Endothelial cell (in vitro differentiated cells): Measurements from ENCODE around the gene ST6GAL1. TPM values are rescaled to one million over a fixed set of nuclear protein-coding genes. Genes with fewer than 3 reads are reported as not detected.
A peak's percentile ranks its signal among the peaks of the same experiment; 100 is the strongest.

Experiments used
- DNase-seq: peaks from one replicate; pipeline ENCODE4 v3.0.0; 2021; ENCODE audit warnings: low spot score
- H3K27ac Mint-ChIP-seq: one replicate; pipeline ENCODE4 v1.8.0; 2021; ENCODE audit warnings: mixed read lengths, inconsistent platforms; ENCODE audit not compliant: unreplicated experiment
- H3K27me3 Mint-ChIP-seq: one replicate; pipeline ENCODE4 v1.8.0; 2021; ENCODE audit warnings: mild to moderate bottlenecking, moderate library complexity, mixed read lengths, inconsistent platforms; ENCODE audit not compliant: unreplicated experiment
- H3K36me3 Mint-ChIP-seq: one replicate; pipeline ENCODE4 v1.8.0; 2021; ENCODE audit warnings: mild to moderate bottlenecking, low read depth, mixed read lengths, inconsistent platforms; ENCODE audit not compliant: unreplicated experiment
- H3K4me1 Mint-ChIP-seq: one replicate; pipeline ENCODE4 v1.8.0; 2021; ENCODE audit warnings: mild to moderate bottlenecking, mixed read lengths, inconsistent platforms; ENCODE audit not compliant: unreplicated experiment
- H3K4me3 Mint-ChIP-seq: one replicate; pipeline ENCODE4 v1.8.0; 2021; ENCODE audit warnings: mild to moderate bottlenecking, mixed read lengths, inconsistent platforms; ENCODE audit not compliant: unreplicated experiment
- H3K9me3 Mint-ChIP-seq: one replicate; pipeline ENCODE4 v1.8.0; 2021; ENCODE audit warnings: mixed read lengths, inconsistent platforms; ENCODE audit not compliant: unreplicated experiment
- CTCF ChIP-seq: fragments of 200-600 bp; sonication (generic); IDR thresholded peaks from one replicate; pipeline ENCODE4 v1.5.0; 2021; ENCODE audit warnings: antibody characterized with exemption; ENCODE audit not compliant: unreplicated experiment
- total RNA-seq: library from RNA; stranded (reverse); fragmentation: NEBNext Ultra II Directional; extraction: Animal tissue kit (Norgen Biotek cat#: 25700); gene quantifications from one replicate; pipeline ENCODE4 v1.2.1, GENCODE V29; 2021; ENCODE audit not compliant: unreplicated experiment

The ST6GAL1 gene
- total RNA-seq, 1 donor from 2014 or later: 82.4 TPM

GRCh38 chr3:187112934-187113793 lies 182.8 kb downstream of the ST6GAL1 start:
- Mint-ChIP-seq H3K36me3 (no peaks in the 10 kb centered on the region), H3K4me1 (no peaks in the 10 kb centered on the region), H3K4me3 (no peak overlapping the region), H3K27me3 (peaks cover 2% of the 10 kb centered on the region), H3K9me3 (no peaks in the 10 kb centered on the region), H3K27ac (no peak overlapping the region)
- peak; percentile 71 for TF ChIP-seq CTCF
- DNase-seq: no peak

- Mint-ChIP-seq H3K9me3 (no peaks in the 10 kb centered on the region), H3K27me3 (peaks cover 2% of the 10 kb centered on the region), H3K4me1 (no peaks in the 10 kb centered on the region), H3K4me3 (no peak overlapping the region), H3K36me3 (no peaks in the 10 kb centered on the region), H3K27ac (no peak overlapping the region)
- no peak for TF ChIP-seq CTCF
- no peak for DNase-seq
Measured at GRCh38 chr3:187114511-187114910, 184.2 kb downstream of the ST6GAL1 start.

- TF ChIP-seq CTCF: no peak
- Mint-ChIP-seq H3K27me3 (no peaks in the 10 kb centered on the region), H3K36me3 (no peaks in the 10 kb centered on the region), H3K4me1 (no peaks in the 10 kb centered on the region), H3K4me3 (no peak overlapping the region), H3K9me3 (no peaks in the 10 kb centered on the region), H3K27ac (no peak overlapping the region)
- no peak for DNase-seq
Measured at GRCh38 chr3:187120326-187120725, 190.0 kb downstream of the ST6GAL1 start.

GRCh38 chr3:187122261-187122660 lies 191.9 kb downstream of the ST6GAL1 start:
- H3K4me1 Mint-ChIP-seq: no peaks in the 10 kb centered on the region
- TF ChIP-seq CTCF: no peak
- no peaks in the 10 kb centered on the region for H3K27me3 Mint-ChIP-seq
- no peak overlapping the region for H3K4me3 Mint-ChIP-seq
- H3K36me3 Mint-ChIP-seq: no peaks in the 10 kb centered on the region
- H3K9me3 Mint-ChIP-seq: no peaks in the 10 kb centered on the region
- H3K27ac Mint-ChIP-seq: no peak overlapping the region
- no peak for DNase-seq

- H3K4me1 Mint-ChIP-seq: no peaks in the 10 kb centered on the region
- no peak overlapping the region for H3K27ac Mint-ChIP-seq
- H3K36me3 Mint-ChIP-seq: no peaks in the 10 kb centered on the region
- no peak for DNase-seq
- no peaks in the 10 kb centered on the region for H3K27me3 Mint-ChIP-seq
- no peak for TF ChIP-seq CTCF
- H3K9me3 Mint-ChIP-seq: no peaks in the 10 kb centered on the region
- no peak overlapping the region for H3K4me3 Mint-ChIP-seq
Measured at GRCh38 chr3:187125319-187126031, 195.1 kb downstream of the ST6GAL1 start.
